ENCODE measurements around the gene ZNF765.

- TF ChIP-seq POLR2A (IDR thresholded peaks at IDR 0.05; ENCODE audit: low read length) (no peak), GATA1 (IDR thresholded peaks at IDR 0.05; ENCODE audit: low read depth, low read length) (no peak)
Observed at GRCh38 chr19:53422551-53422950, 27.6 kb downstream of the ZNF765 start.

Data from erythroblast (primary cell).